Neural cell (in vitro differentiated cells): ENCODE results near the gene NIPA2. TPM values are rescaled to one million over a fixed set of nuclear protein-coding genes. Genes with fewer than 3 reads are reported as not detected.
"Not testable (repeated sequence)": the region's sequence is repeated elsewhere in the genome, so short reads cannot be mapped to it uniquely, and the experiment has no call there.

Experiments
- H2AFZ ChIP-seq: fragments of 200-600, 300-800 bp; sonication (generic), shearing (Covaris generic); 2 replicates; pipeline ENCODE4 v1.6.0; 2014; ENCODE audit warnings: low read depth, mild to moderate bottlenecking, antibody characterized with exemption, low read length, moderate library complexity
- H3F3A ChIP-seq: fragments of 200-600 bp; shearing (Covaris generic); 2 replicates; pipeline ENCODE4 v1.6.1; 2016; ENCODE audit warnings: mild to moderate bottlenecking, moderate library complexity, mixed read lengths, antibody characterized with exemption, low read length; ENCODE audit not compliant: insufficient read depth, poor library complexity, severe bottlenecking
- H3K27ac ChIP-seq: fragments of 200-600, 300-800 bp; sonication (generic), shearing (Covaris generic); 2 replicates; pipeline ENCODE4 v1.5.1; 2014; ENCODE audit warnings: mild to moderate bottlenecking, low read length, moderate library complexity
- H3K27me3 ChIP-seq: fragments of 300-800, 200-600 bp; sonication (generic), shearing (Covaris generic); 2 replicates; pipeline ENCODE4 v1.6.0; 2014; ENCODE audit warnings: mild to moderate bottlenecking, low read depth, low read length, moderate library complexity; ENCODE audit not compliant: insufficient read depth
- H3K36me3 ChIP-seq: fragments of 300-800, 200-600 bp; sonication (generic), shearing (Covaris generic); 2 replicates; pipeline ENCODE4 v1.5.1; 2014; ENCODE audit warnings: mild to moderate bottlenecking, antibody characterized with exemption, low read length, moderate library complexity; ENCODE audit not compliant: insufficient read depth
- H3K4me2 ChIP-seq: fragments of 300-800, 200-600 bp; sonication (generic), shearing (Covaris generic); 2 replicates; pipeline ENCODE4 v1.6.0; 2014; ENCODE audit warnings: mild to moderate bottlenecking, low read length
- H3K4me3 ChIP-seq: fragments of 300-800, 200-600 bp; sonication (generic), shearing (Covaris generic); 2 replicates; pipeline ENCODE4 v1.5.1; 2014; ENCODE audit warnings: mild to moderate bottlenecking, low read length, moderate library complexity
- H3K79me2 ChIP-seq: fragments of 200-600 bp; shearing (Covaris generic); replicated peaks from 2 replicates; pipeline ENCODE4 v1.6.0; 2014; ENCODE audit warnings: mild to moderate bottlenecking, low read length, moderate library complexity; ENCODE audit not compliant: insufficient read depth
- H3K9ac ChIP-seq: fragments of 300-800, 200-600 bp; sonication (generic), shearing (Covaris generic); 2 replicates; pipeline ENCODE4 v1.6.1; 2016; ENCODE audit warnings: mild to moderate bottlenecking, low read length, mixed read lengths
- H3K9me2 ChIP-seq: fragments of 200-600 bp; shearing (Covaris generic); 2 replicates; pipeline ENCODE4 v1.6.1; 2016; ENCODE audit warnings: mild to moderate bottlenecking, low read length, mixed read lengths; ENCODE audit not compliant: insufficient read depth
- H3K9me3 ChIP-seq: fragments of 200-600, 300-800 bp; sonication (generic), shearing (Covaris generic); 2 replicates; pipeline ENCODE4 v1.6.1; 2016; ENCODE audit warnings: mild to moderate bottlenecking, mixed run types, low read length, moderate library complexity, mixed read lengths
- H4K20me1 ChIP-seq: fragments of 200-600 bp; shearing (Covaris generic); 2 replicates; pipeline ENCODE4 v1.6.1; 2016; ENCODE audit warnings: mild to moderate bottlenecking, mixed run types; ENCODE audit not compliant: insufficient read depth
- EP300 ChIP-seq: fragments of 450-650 bp; conservative IDR thresholded peaks from 2 replicates; pipeline ENCODE4 v1.6.1; 2014; ENCODE audit warnings: antibody characterized with exemption, mild to moderate bottlenecking, moderate library complexity; ENCODE audit not compliant: poor library complexity, severe bottlenecking
- EZH2 ChIP-seq: fragments of 200-600, 300-800 bp; shearing (Covaris generic), sonication (generic); IDR thresholded peaks from 2 replicates; pipeline ENCODE4 v1.6.1; 2014; ENCODE audit warnings: antibody characterized with exemption, low read length, borderline replicate concordance, mild to moderate bottlenecking; ENCODE audit not compliant: insufficient read depth, poor library complexity, severe bottlenecking
- MXI1 ChIP-seq: fragments of 450-650 bp; conservative IDR thresholded peaks from 2 replicates; pipeline ENCODE4 v1.6.1; 2014; ENCODE audit warnings: antibody characterized with exemption, mild to moderate bottlenecking; ENCODE audit not compliant: poor library complexity, severe bottlenecking
- POLR2AphosphoS5 ChIP-seq: IDR thresholded peaks from 2 replicates; pipeline ENCODE4 v1.6.1; 2012
- RAD21 ChIP-seq: fragments of 450-650 bp; conservative IDR thresholded peaks from 2 replicates; pipeline ENCODE4 v1.6.1; 2014; ENCODE audit warnings: antibody characterized with exemption, mild to moderate bottlenecking, moderate library complexity
- REST ChIP-seq: IDR thresholded peaks from 2 replicates; pipeline ENCODE4 v1.6.1; 2012; ENCODE audit warnings: borderline replicate concordance
- SMC3 ChIP-seq: fragments of 450-650 bp; conservative IDR thresholded peaks from 2 replicates; pipeline ENCODE4 v1.6.1; 2014; ENCODE audit warnings: antibody characterized with exemption, mild to moderate bottlenecking, moderate library complexity; ENCODE audit not compliant: poor library complexity
- TAF1 ChIP-seq: IDR thresholded peaks from 2 replicates; pipeline ENCODE4 v1.6.1; 2012; ENCODE audit warnings: low read depth
- polyA plus RNA-seq: library from polyadenylated mRNA; depleted of rRNA; stranded (reverse); fragments of >200 nt; gene quantifications from 2 replicates; pipeline ENCODE4 v1.2.3, GENCODE V29; 2014
- TF ChIP-seq, protein P1 (sequence below): fragments of 450-650 bp; IDR thresholded peaks from 2 replicates; pipeline ENCODE4 v1.5.1; 2014; ENCODE audit warnings: antibody characterized with exemption, mild to moderate bottlenecking, moderate library complexity; ENCODE audit not compliant: poor library complexity, severe bottlenecking

The NIPA2 gene
- polyA plus RNA-seq, 1 donor from 2014 or later = 52.6 TPM

DNA sequence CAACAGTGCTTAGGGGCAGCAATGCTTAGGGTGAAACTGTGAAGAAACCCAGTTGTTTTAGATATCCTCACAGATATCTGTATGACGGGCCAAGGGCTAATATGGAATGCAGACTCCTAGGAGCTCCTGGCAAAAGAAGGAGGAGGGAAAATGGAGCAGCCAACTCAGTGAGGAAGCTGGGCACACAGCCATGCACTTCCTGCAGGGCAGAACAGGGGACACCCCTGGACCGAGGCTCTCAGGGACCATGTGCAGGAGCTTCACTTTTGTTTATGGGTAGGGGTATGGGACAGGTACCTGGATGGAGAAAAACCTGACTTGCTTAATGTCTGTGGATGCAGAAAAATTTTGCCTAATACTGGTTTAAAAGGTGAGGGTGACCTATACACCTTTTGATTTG is 31.8 kb upstream of the NIPA2 start:
- Histone ChIP-seq H3K79me2 (no peaks in the 10 kb centered on the region), H3K36me3 (no peaks in the 10 kb centered on the region), H3K4me3 (no peak overlapping the region), H3K4me2 (no peak overlapping the region), H4K20me1 (no peaks in the 10 kb centered on the region), H3K9me3 (no peaks in the 10 kb centered on the region), H3K27ac (no peak overlapping the region), H3F3A (no peaks in the 10 kb centered on the region), H3K27me3 (no peaks in the 10 kb centered on the region), H3K9me2 (no peaks in the 10 kb centered on the region), H3K9ac (no peak overlapping the region), H2AFZ (no peak overlapping the region)
- TF ChIP-seq EZH2 (no peak), RAD21 (no peak), EP300 (no peak), POLR2AphosphoS5 (no peak), TAF1 (no peak), REST (no peak), MXI1 (no peak), SMC3 (no peak)
- TF ChIP-seq, protein P1, sequence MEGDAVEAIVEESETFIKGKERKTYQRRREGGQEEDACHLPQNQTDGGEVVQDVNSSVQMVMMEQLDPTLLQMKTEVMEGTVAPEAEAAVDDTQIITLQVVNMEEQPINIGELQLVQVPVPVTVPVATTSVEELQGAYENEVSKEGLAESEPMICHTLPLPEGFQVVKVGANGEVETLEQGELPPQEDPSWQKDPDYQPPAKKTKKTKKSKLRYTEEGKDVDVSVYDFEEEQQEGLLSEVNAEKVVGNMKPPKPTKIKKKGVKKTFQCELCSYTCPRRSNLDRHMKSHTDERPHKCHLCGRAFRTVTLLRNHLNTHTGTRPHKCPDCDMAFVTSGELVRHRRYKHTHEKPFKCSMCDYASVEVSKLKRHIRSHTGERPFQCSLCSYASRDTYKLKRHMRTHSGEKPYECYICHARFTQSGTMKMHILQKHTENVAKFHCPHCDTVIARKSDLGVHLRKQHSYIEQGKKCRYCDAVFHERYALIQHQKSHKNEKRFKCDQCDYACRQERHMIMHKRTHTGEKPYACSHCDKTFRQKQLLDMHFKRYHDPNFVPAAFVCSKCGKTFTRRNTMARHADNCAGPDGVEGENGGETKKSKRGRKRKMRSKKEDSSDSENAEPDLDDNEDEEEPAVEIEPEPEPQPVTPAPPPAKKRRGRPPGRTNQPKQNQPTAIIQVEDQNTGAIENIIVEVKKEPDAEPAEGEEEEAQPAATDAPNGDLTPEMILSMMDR = no peak

DNA sequence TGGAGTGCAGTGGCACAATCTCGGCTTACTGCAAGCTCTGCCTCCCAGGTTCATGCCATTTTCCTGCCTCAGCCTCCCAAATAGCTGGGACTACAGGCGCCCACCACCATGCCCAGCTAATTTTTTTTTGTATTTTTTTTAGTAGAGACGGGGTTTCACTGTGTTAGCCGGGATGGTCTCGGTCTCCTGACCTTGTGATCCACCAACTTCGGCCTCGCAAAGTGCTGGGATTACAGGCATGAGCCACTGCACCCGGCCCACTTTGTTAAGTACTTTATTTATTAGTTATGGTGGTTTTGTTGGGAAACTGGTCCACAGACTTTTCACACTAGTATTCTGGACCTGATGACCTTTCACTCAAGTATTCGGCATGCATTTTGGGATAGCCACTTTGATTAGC is 30.6 kb upstream of the NIPA2 start:
- H3K9ac ChIP-seq = not testable (repeated sequence)

GRCh38 chr15:22808240-22808639 is 30.2 kb upstream of the NIPA2 start:
- H3K27ac ChIP-seq = no peak overlapping the region
- H3K9ac ChIP-seq = no peak overlapping the region
- no peak overlapping the region for H3K4me3 ChIP-seq
- TF ChIP-seq EZH2 (no peak), EP300 (no peak), RAD21 (no peak), MXI1 (no peak), TAF1 (no peak), REST (no peak), SMC3 (no peak), POLR2AphosphoS5 (no peak)
- TF ChIP-seq, protein P1 = no peak
- H3K36me3 ChIP-seq = no peaks in the 10 kb centered on the region
- no peaks in the 10 kb centered on the region for H3K79me2 ChIP-seq
- no peaks in the 10 kb centered on the region for H3K9me3 ChIP-seq
- H2AFZ ChIP-seq = no peak overlapping the region
- no peaks in the 10 kb centered on the region for H3K9me2 ChIP-seq
- H4K20me1 ChIP-seq = no peaks in the 10 kb centered on the region
- no peaks in the 10 kb centered on the region for H3F3A ChIP-seq
- no peaks in the 10 kb centered on the region for H3K27me3 ChIP-seq
- H3K4me2 ChIP-seq = no peak overlapping the region

More for the DNA sequence above, 30.6 kb upstream of the NIPA2 start:
- H3K79me2 ChIP-seq, H4K20me1 ChIP-seq, H3K27me3 ChIP-seq, H3F3A ChIP-seq, H3K9me2 ChIP-seq, H3K4me3 ChIP-seq, H3K9me3 ChIP-seq, H3K27ac ChIP-seq, H3K36me3 ChIP-seq, H2AFZ ChIP-seq, H3K4me2 ChIP-seq: not testable (repeated sequence)
